ENCODE results near the gene USP8.
A peak's percentile ranks its signal among the peaks of the same experiment; 100 is the strongest.
"Not testable (repeated sequence)": the region's sequence is repeated elsewhere in the genome, so short reads cannot be mapped to it uniquely, and the experiment has no call there.

USP8 gene

GRCh38 chr15:50424066-50424890 is at the start of gene USP8:
USP8 (plus strand) TSS chr15:50424405; CDS start chr15:50439074, 14,669 bp downstream.
- DNase-seq (ENCODE audit: low read depth in 2 of 2): peak; percentile 91 to 93

GRCh38 chr15:50377867-50378751 is 46.1 kb upstream of the USP8 start:
- DNase-seq (ENCODE audit: low read depth in 2 of 2): no peak

DNA sequence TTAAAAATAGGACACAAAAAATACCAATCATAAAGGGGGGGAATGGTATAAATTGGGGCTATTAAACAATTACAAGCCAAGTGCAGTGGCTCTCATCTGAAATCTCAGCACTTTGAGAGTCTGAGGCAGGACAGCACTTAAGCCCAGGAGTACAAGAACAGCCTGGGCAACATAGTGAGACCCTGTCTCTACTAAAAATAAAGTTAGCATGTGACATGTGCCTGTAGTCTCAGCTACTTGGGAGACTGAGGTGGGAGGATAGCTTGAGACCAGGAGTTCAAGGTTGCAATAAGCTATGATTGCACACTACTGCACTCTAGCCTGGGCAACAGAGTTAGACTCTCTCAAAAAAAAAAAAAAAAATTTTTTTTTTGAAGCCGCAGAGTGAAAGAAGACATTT is 45.4 kb upstream of the USP8 start:
- no peak for DNase-seq (ENCODE audit: low read depth in 2 of 2)

GRCh38 chr15:50379413-50379812 is 44.8 kb upstream of the USP8 start:
- not testable (repeated sequence) for DNase-seq (ENCODE audit: low read depth in 2 of 2)

- DNase-seq (ENCODE audit: low read depth in 2 of 2): no peak
Measured at GRCh38 chr15:50380089-50380488, 44.1 kb upstream of the USP8 start.

DNA sequence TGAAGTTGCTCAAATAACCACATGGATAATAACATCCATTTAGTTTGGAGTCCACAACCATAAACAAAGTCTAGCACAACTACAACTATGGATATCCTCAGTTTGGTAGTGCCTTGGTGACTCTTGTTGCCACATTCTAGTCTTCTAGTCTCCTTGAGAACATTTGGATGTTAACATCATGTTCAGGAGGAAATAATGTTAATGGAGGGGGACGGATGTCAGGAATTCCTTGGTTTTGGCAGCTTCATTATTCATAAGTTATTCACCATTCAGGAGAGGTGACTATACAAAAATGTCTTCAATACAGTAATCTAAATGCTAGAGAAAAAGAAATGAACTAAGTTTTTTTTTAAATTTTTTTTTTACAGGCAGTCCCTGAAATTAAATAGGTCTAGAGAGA is 42.8 kb upstream of the USP8 start:
- no peak for DNase-seq (ENCODE audit: low read depth in 2 of 2)

DNA sequence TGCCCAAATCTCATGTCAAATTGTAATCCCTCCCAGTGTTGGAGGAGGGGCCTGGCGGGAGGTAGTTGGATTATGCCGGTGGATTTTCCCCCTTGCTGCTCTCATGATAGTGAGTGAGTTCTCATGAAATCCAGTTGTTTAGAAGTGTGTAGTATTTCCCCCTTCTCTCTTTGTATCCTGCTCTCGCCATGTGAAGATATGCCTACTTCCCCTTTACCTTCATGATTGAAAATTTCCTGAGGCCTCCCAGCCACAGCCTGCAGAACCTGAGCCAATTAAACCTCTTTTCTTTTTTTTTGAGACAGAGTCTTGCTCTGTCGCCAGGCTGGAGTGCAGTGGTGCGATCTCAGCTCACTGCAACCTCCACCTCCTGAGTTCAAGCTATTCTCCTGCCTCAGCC is 41.8 kb upstream of the USP8 start:
- DNase-seq (ENCODE audit: low read depth in 2 of 2): not testable (repeated sequence)

DNA sequence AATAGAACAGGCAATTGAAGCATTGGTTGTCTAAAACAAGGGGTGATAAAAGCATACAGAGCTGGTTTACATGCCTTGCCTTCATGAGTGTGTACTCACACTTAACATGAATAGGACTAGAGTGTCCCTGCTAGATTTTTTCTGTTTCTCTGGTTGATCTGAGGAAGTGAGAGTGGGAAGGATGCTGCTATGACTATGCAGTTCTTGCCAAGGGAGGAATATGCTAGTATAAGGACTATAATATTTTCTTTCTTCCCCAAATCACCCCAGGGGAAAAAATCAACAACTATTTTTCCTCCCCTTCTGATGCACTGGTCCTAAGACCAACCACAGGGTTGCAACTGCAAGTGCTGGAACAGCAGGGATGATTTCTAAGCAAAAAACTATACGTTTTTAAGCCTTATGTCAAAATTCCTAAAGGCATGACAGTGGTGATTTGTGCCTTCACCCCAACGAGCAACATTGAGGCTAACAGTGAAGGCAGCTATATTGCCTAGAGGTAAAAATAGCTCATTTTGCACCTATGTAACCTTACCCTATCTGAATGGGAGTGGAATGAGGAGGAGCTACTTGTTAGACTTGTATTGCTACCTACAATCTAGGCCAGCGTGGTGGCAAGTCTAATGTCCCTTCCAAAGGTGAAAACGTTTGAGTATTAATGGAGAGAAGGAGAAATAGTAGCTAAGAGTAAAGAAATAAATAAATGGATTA is 33.5 kb upstream of the USP8 start:
- DNase-seq (ENCODE audit: low read depth in 2 of 2): no peak

GRCh38 chr15:50391561-50391960 is 32.6 kb upstream of the USP8 start:
- not testable (repeated sequence) for DNase-seq (ENCODE audit: low read depth in 2 of 2)

DNA sequence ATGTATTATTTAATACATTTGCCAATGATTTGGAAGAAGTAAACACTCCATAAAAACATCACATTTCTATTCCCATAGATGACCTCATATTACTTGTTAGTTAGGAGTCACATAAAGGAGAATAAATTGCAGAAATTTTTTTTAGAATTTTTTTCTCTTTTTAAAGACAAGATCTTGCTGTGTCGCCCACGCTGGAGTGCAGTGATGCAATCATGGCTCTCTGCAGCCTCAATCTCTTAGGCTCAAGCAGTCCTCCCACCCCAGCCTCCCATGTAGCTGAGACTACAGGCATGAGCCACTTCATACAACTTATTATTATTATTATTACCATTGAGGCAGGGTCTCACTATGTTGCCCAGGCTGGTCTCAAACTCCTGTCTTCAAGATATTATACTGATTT is 12.3 kb upstream of the USP8 start:
- DNase-seq (ENCODE audit: low read depth in 2 of 2): no peak

DNA sequence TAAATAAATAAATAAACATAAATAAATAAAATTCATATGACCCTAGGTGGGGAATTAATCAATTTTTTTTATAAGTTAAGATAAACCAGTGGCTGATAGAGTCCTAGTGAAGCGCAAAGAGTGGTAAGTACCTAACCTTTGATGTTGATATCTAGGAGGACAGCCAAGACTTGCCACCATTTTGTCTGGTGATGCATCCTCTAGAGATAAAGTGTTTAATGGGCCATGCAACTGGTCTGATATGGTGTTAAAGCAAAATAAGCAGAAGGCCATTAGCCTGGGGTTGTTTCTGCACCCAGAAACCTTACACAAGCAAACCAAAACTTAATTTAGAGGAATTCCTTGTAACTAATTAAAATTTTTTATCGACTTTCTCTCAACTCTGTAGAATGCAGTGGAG is 9.6 kb upstream of the USP8 start:
- DNase-seq (ENCODE audit: low read depth in 2 of 2): no peak

DNA sequence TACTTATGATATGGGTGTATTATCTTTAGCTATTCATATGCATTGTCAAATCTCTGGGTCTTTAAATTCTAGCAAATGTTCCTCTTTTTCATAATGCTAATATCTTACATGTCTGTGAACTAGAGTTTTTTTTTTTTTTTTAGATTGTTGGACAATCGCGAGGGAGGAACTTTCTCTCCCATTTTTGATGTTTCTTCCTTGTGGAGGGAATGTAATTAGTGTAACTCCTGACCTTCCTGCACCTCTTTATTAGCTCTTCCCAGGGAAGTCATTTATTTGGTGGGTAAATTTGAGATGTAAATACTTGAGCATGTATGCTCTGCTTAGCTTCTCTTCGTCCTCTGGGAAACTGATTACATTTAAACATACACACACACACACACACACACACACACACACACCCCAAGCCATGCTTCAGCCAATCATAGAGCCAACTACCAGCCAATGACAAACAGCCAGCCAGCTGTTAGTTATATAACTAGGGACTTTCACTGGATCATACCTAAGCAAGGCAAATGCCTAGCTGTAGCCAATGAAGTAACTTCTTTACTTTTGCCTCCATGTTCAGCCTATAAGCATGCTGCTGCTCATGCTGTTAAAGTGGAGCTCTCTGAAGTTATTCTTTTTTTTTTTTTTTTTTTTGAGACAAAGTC is 8.3 kb upstream of the USP8 start:
- DNase-seq (ENCODE audit: low read depth in 2 of 2): no peak

- no peak for DNase-seq (ENCODE audit: low read depth in 2 of 2)
Measured at GRCh38 chr15:50416890-50417289, 7.3 kb upstream of the USP8 start.

DNA sequence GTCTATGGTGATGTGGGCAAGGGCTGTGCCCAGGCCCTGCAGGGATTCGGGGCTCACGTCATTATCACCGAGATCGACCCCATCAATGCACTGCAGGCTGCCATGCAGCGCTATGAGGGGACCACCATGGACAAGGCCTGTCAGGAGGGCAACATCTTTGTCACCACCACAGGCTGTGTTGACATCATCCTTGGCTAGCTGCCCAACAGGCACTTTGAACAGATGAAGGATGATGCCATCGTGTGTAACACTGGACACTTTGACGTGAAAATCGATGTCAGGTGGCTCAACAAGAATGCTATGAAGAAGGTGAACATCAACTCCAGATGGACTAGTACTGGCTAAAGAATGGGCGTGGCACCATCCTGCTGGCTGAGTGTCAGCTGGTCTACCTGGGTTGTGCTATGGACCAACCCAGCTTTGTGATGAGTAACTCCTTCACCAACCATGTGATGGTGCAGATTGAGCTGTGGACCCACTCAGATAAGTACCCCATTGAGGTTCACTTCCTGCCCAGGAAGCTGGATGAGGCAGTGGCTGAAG is 6.1 kb upstream of the USP8 start:
- DNase-seq (ENCODE audit: low read depth in 2 of 2): no peak

GRCh38 chr15:50425219-50425618 is 1.0 kb downstream of the USP8 start:
- DNase-seq (ENCODE audit: low read depth in 2 of 2): no peak

DNA sequence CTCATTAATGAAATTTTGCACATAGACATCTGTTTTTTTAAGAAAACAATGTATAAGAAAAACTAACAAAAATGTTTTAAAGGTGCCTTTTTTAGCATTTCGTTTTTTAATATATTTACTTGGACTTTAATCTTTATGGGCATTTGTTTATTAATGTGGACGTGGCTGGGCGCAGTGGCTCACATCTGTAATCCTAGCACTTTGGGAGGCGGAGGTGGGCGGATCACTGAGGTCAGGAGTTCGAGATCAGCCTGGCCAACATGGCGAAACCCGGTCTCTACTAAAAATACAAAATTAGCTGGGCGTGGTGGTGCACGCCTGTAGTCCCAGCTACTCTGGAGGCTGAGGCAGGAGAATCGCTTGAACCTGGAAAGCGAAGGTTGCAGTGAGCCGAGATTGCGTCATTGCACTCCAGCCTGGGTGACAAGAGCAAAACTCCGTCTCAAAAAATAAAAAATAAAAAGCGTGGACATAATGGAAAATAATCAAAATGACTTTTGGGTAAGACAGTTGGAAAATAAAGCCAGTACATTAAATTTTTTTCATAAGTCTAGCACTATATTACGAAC is 1.6 kb downstream of the USP8 start:
- DNase-seq (ENCODE audit: low read depth in 2 of 2): not testable (repeated sequence)

DNA sequence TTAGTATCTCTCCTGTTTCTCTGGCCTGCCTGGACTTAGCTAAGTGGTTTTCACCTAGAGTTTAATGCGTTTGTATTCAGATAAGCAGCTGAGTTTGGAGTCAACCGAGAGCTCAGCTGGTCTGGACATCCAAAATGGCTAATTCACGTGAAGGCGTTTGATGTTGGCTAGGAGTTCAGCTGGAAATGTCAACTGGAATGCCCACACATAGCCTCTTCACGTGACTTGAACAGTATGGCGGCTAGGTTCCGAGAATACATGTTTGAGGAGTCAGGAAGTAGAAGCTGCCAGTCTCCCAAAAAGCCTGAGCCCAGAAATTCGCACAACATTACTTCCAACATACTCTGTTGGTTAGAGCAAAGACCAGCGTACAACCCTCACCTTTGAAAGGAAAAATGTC is 2.2 kb downstream of the USP8 start:
- no peak for DNase-seq (ENCODE audit: low read depth in 2 of 2)

GRCh38 chr15:50431204-50431603 is 7.0 kb downstream of the USP8 start:
- DNase-seq (ENCODE audit: low read depth in 2 of 2): peak in 1 of 2 experiments; percentile 31

DNA sequence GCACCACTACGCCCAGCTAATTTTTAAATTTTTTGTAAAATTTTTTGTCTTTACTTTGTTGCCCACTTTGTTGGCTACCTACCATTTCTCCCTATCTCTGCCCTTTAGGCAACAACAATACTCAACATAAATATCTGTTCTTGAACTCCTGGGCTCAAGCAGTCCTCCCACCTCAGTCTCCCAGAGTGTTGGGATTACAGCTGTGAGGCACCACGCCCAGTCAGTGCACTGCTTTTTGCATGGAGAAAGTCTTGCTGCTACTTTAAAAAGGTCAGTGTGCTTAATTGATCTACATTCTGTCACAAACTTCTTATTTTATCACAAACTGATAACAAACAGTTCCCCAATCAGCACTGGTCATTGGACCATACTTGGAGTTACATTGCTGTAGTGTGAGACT is 8.0 kb downstream of the USP8 start:
- DNase-seq (ENCODE audit: low read depth in 2 of 2): no peak

DNA sequence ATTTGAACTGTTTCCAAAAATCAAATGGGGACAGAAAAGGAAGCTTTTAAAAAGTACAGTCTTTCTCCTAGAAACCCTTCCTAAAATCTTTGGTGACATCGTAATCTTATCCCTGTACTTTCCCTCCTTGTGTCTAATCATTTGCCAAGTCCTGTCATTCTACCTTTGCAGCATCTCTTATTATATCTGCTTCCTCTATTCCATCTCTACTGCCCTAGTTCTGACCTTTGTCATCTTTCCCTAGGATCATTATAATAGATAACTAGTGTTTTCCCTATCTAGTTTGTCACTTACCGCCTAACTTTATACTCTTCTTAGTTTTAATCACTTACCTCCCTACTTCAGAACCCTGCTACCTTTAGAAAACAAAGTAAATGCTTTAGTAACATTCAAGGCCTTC is 11.6 kb downstream of the USP8 start:
- DNase-seq (ENCODE audit: low read depth in 2 of 2): no peak

DNA sequence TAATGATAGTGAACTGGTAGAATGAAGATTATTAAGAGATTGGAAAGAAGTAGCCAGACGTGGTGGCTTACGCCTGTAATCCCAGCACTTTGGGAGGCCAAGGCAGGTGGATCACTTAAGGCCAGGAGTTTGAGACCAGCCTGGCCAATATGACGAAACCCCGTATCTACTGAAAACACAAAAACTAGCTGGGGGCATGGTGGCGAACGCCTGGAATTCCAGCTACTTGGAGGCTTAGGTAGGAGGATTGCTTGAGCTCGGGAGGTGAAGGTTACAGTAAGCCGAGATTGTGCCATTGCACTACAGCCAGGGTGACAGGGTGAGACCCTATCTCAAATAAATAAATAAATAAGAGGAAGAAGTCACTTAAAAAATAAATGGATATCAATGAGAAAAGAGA is 14.0 kb downstream of the USP8 start:
- DNase-seq (ENCODE audit: low read depth in 2 of 2): no peak

All from fibroblast of skin of left biceps (primary cell).